Hepatocyte (in vitro differentiated cells): ENCODE results near the gene CCDC40.

Source experiments
- EZH2 ChIP-seq: fragments of 200-600 bp; sonication (generic); IDR thresholded peaks from 2 replicates; pipeline ENCODE4 v1.6.1; 2016; ENCODE audit warnings: antibody characterized with exemption, mild to moderate bottlenecking, borderline replicate concordance
- TF ChIP-seq, protein P1 (sequence below): fragments of 200-600 bp; sonication (generic); IDR thresholded peaks from 2 replicates; pipeline ENCODE4 v1.5.1; 2016; ENCODE audit warnings: antibody characterized with exemption, mild to moderate bottlenecking; ENCODE audit not compliant: poor library complexity

DNA sequence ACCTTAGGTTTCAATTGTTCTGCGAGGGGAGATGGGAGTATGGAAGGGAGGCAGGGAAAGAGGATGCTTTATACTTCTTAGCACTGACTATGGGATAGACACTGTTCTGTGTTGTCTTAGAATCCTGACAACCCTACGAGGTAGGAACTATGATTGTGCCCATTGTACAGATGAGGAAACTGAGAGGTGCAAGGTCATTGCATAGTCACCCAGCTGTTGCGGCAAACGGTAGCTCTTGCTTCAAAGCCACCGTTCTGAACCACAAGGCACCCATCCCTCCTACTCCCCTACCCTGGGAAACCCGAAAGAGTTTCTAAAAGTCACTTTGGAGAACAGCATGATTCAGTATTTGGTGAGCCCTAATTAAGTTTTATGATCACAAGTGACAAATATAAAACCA is 7.5 kb downstream of the CCDC40 start:
- TF ChIP-seq, protein P1, sequence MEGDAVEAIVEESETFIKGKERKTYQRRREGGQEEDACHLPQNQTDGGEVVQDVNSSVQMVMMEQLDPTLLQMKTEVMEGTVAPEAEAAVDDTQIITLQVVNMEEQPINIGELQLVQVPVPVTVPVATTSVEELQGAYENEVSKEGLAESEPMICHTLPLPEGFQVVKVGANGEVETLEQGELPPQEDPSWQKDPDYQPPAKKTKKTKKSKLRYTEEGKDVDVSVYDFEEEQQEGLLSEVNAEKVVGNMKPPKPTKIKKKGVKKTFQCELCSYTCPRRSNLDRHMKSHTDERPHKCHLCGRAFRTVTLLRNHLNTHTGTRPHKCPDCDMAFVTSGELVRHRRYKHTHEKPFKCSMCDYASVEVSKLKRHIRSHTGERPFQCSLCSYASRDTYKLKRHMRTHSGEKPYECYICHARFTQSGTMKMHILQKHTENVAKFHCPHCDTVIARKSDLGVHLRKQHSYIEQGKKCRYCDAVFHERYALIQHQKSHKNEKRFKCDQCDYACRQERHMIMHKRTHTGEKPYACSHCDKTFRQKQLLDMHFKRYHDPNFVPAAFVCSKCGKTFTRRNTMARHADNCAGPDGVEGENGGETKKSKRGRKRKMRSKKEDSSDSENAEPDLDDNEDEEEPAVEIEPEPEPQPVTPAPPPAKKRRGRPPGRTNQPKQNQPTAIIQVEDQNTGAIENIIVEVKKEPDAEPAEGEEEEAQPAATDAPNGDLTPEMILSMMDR, result no peak
- TF ChIP-seq EZH2, result no peak
